Spleen (tissue), 11 donors: ENCODE results near the gene DLEC1. TPM values are rescaled to one million over a fixed set of nuclear protein-coding genes. Genes with fewer than 3 reads are reported as not detected.

Experiments used
- DNase-seq: peaks from one replicate; pipeline ENCODE4 v3.0.0-alpha.2; 2020
- H3K27ac ChIP-seq, 8 donors: fragments of 200-600 bp; sonication (generic) in 7 of 8; 1 replicate in 4 of 8; 2 replicates in 4 of 8; pipeline versions ENCODE4 v1.5.0 to v1.8.0; 2016 to 2021; ENCODE audit warnings: inconsistent platforms in 4 of 8, mild to moderate bottlenecking in 4 of 8, moderate library complexity in 1 of 8
- H3K27me3 ChIP-seq, 7 donors: fragments of 200-600 bp; sonication (generic) in 6 of 7; replicated peaks in 1 of 7; 1 replicate in 4 of 7; 2 replicates in 3 of 7; pipeline versions ENCODE4 v1.5.0 to v1.8.0; 2016 to 2021; ENCODE audit warnings: inconsistent platforms in 3 of 7, mild to moderate bottlenecking in 1 of 7
- H3K36me3 ChIP-seq, 6 donors: fragments of 200-600 bp; sonication (generic) in 5 of 6; 1 replicate in 4 of 6; 2 replicates in 2 of 6; pipeline versions ENCODE4 v1.5.0 to v1.8.0; 2016 to 2021; ENCODE audit warnings: inconsistent platforms in 2 of 6
- H3K4me1 ChIP-seq, 6 donors: fragments of 200-600 bp; sonication (generic) in 5 of 6; 1 replicate in 3 of 6; 2 replicates in 3 of 6; pipeline versions ENCODE4 v1.5.0 to v1.8.0; 2016 to 2021; ENCODE audit warnings: inconsistent platforms in 3 of 6
- H3K4me3 ChIP-seq, 8 donors: fragments of 200-600 bp; sonication (generic) in 7 of 8; 1 replicate in 4 of 8; 2 replicates in 4 of 8; pipeline versions ENCODE4 v1.5.0 to v1.8.0; 2016 to 2021; ENCODE audit warnings: inconsistent platforms in 4 of 8, mild to moderate bottlenecking in 4 of 8, moderate library complexity in 2 of 8
- H3K9me3 ChIP-seq, 8 donors: fragments of 200-600 bp; sonication (generic) in 7 of 8; 1 replicate in 4 of 8; 2 replicates in 4 of 8; pipeline versions ENCODE4 v1.5.0 to v1.8.0; 2016 to 2021; ENCODE audit warnings: inconsistent platforms in 4 of 8
- POLR2A ChIP-seq, 3 donors: fragments of 450-650 bp; IDR thresholded peaks; one replicate each; pipeline ENCODE4 v1.5.1; 2017; ENCODE audit warnings: antibody characterized with exemption in 3 of 3, mild to moderate bottlenecking in 1 of 3
- POLR2AphosphoS5 ChIP-seq, 3 donors: sonication (generic); formaldehyde crosslinking; IDR thresholded peaks; one replicate each; pipeline ENCODE4 v1.5.1; 2017; ENCODE audit warnings: antibody characterized with exemption in 3 of 3
- WGBS, 5 donors: extraction: QIAGEN DNeasy Blood & Tissue Kit in 3 of 5; methylation state at CpG; one replicate each; pipeline versions ENCODE4 v1.1.5 to v1.1.7; 2013 to 2018; 5-methylcytosine and 5-hydroxymethylcytosine counted together
- intact Hi-C: fragments of 100-400 bp; cut with DNase I; formaldehyde crosslinking; loops from one replicate; pipeline ENCODE4 v1.15.0; 2023; ENCODE audit warnings: low total_unique reads
- polyA plus RNA-seq, 3 donors: library from polyadenylated mRNA; stranded (reverse); fragments of 200-250 nt; gene quantifications; one replicate each; pipeline ENCODE4 v1.2.1, GENCODE V29; 2013
- total RNA-seq, 7 donors: library from RNA; depleted of rRNA in 3 of 7; stranded (reverse); fragments of >200 nt in 3 of 7; fragmentation: NEBNext Ultra II Directional in 4 of 7; extraction: Animal tissue kit (Norgen Biotek cat#: 25700) in 4 of 7; gene quantifications; one replicate each; pipeline versions ENCODE4 v1.1.0 to v1.2.1, GENCODE V29; 2016 to 2021
- TF ChIP-seq, protein P1 (sequence below), 11 experiments: fragments of 200-600 bp in 7 of 11; fragments of 450-650 bp in 4 of 11; sonication (generic) in 4 of 11; IDR thresholded peaks in 8 of 11; conservative IDR thresholded peaks in 3 of 11; 1 replicate in 7 of 11; 2 replicates in 4 of 11; pipeline versions ENCODE4 v1.4.0 to v1.8.0; 2016 to 2021; ENCODE audit warnings: antibody characterized with exemption in 11 of 11, inconsistent platforms in 4 of 11, mild to moderate bottlenecking in 1 of 11
- donor health status: healthy with polysubstance abuse.
- donor health status: DM: no; HTN: no; CAD: no; lungs with moderate emphysema.
- donor health status: DM: no; HTN: no; CAD: no.
- donor health status: Bipolar disorder and iron deficiency.
- donor health status: healthy.
- donor health status: DM: no; HTN: no; CAD: no.
- donor health status: DM: yes; HTN: yes; CAD: no.

The DLEC1 gene
- total and polyA plus RNA-seq, 10 donors: 0.36 to 2.3 (median 0.88) TPM

DNA sequence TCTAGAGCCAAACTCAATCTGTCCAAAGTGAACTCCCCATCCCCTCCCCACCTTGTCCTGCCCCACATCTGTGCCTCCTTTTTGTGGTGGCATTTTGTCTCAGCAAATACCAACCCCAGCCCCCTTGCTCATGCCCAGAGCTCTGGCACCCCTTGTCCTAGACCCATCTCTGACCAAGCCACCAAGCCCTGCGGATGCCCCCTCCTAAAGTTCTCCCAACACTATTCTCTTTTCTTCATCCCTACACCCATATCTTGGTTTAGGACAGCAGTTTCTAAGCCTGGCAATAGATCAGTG, 80.2 kb downstream of the DLEC1 start:
- TF ChIP-seq POLR2AphosphoS5 (IDR thresholded peaks at IDR 0.05) (no peak), POLR2A (IDR thresholded peaks at IDR 0.05) (no peak)
- TF ChIP-seq, protein P1, sequence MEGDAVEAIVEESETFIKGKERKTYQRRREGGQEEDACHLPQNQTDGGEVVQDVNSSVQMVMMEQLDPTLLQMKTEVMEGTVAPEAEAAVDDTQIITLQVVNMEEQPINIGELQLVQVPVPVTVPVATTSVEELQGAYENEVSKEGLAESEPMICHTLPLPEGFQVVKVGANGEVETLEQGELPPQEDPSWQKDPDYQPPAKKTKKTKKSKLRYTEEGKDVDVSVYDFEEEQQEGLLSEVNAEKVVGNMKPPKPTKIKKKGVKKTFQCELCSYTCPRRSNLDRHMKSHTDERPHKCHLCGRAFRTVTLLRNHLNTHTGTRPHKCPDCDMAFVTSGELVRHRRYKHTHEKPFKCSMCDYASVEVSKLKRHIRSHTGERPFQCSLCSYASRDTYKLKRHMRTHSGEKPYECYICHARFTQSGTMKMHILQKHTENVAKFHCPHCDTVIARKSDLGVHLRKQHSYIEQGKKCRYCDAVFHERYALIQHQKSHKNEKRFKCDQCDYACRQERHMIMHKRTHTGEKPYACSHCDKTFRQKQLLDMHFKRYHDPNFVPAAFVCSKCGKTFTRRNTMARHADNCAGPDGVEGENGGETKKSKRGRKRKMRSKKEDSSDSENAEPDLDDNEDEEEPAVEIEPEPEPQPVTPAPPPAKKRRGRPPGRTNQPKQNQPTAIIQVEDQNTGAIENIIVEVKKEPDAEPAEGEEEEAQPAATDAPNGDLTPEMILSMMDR (IDR thresholded peaks at IDR 0.05 in 8 of 11, conservative IDR thresholded peaks at IDR 0.05 in 3 of 11): no peak
- peaks cover 0 to 77% (median 46%) of the 10 kb centered on the region in 6 donors for H3K36me3 ChIP-seq
- H3K4me3 ChIP-seq: no peak overlapping the region
- intact Hi-C loops: loop anchor here (5.0 kb wide), 1 partner anchor 363 kb away; no protein-coding TSS in a partner anchor
- H3K9me3 ChIP-seq: no peaks in the 10 kb centered on the region
- H3K4me1 ChIP-seq: peaks cover 0 to 33% (median 2%) of the 10 kb centered on the region in 6 donors
- 94 to 100% (median 97%) methylated on average over 1 of the region's 1 CpG for WGBS, 5 donors
- no peak overlapping the region for H3K27ac ChIP-seq
- DNase-seq: no peak
- H3K27me3 ChIP-seq: no peaks in the 10 kb centered on the region

DNA sequence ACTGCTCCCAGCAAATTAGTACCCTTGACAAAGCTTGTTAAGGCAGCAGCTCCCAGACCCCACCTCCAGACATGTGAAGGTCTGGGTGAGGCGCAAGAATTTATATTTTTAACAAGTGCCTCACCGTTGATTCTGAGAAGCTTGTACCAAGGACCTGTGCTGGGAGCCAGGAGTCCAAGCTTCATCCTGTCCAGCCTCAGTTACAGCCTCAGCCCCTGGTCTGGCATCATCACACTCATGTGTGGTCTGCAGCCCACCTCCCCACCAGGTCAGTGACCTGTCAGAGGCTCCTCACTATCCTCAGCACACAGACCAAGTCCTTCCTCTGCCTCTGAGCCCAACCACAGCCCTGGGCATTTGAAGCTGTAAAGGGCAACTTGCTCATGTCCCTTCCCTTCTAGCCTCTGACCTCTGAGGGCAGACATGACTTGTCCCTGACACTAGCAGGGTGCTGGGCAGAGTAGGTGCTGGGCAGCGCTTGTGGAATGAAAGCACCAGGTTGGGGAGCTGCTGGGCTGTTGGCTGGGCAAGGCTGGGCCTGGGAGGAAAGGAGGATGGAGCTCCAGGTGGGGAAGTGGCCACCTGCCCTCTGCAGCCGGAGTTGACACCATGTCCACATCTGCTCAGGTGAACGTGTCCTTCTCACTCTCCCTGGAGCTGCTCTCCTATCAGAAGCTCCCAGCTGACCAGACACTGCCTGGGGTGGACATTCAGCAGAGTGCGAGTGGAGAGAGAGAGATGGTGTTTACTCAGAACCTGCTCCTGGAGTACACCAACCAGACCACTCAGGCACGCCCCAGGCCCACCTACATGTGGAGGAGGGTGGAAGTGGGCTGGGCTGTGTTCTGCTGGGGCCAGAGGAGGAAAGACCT, 81.0 kb downstream of the DLEC1 start:
- WGBS, 5 donors: 88 to 94% (median 89%) methylated on average over 6 to 7 of the region's 7 CpGs
- Histone ChIP-seq H3K4me3 (no peak overlapping the region), H3K9me3 (no peaks in the 10 kb centered on the region), H3K36me3 (peaks cover 0 to 82% (median 55%) of the 10 kb centered on the region in 6 donors), H3K4me1 (peaks cover 0 to 25% (median 0%) of the 10 kb centered on the region in 6 donors), H3K27ac (no peak overlapping the region), H3K27me3 (no peaks in the 10 kb centered on the region)
- intact Hi-C loops: loop anchor here (5.0 kb wide), 1 partner anchor 362 kb away; no protein-coding TSS in a partner anchor
- TF ChIP-seq, protein P1 (IDR thresholded peaks at IDR 0.05 in 8 of 11, conservative IDR thresholded peaks at IDR 0.05 in 3 of 11): no peak
- TF ChIP-seq POLR2A (IDR thresholded peaks at IDR 0.05) (no peak), POLR2AphosphoS5 (IDR thresholded peaks at IDR 0.05) (peak; percentile 13 to 39 (median 19))
- DNase-seq: peak; percentile 66

DNA sequence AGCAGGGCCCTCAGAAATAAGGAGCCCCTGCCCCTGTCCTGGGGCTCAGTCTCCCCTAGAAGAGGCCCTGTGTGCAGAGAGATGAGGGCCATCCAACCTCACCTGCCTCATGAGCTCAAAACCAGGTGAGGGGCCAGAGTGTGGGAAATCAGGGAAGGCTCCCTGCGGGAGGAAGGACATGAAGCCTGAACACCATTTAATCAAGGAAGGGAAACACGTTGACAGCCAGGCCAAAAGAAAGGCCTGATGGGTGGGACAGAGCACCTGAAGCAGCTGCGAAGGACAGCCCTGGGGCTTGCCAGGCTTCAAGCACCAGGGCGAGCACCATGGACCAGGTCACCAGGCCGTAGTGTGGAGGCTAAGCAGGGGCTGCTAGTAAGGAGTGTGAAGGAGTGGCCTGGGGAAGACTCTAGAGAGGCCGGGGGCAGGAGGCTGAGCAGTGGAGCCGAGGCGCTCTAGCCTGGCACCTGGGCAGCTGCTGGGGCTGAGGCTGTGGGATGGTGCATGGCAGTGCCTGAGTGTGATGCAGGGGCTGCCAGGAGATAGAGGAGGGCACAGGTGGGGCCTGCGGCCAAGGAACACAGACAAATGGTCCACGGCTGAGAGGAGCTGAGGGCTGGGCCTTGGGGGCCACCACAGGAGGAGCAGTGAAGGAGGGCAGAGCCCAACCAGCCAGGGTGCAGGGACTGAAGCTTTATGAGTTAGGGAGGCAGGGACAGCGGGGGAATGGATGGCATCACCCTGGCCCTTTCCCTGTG, 81.9 kb downstream of the DLEC1 start:
- H3K27ac ChIP-seq: no peak overlapping the region
- no peaks in the 10 kb centered on the region for H3K27me3 ChIP-seq
- intact Hi-C loops: no loop called here
- H3K4me3 ChIP-seq: no peak overlapping the region
- WGBS, 5 donors: 90 to 95% (median 92%) methylated on average over 11 of the region's 11 CpGs
- peak; percentile 61 for DNase-seq
- H3K36me3 ChIP-seq: peaks cover 0 to 90% (median 63%) of the 10 kb centered on the region in 6 donors
- H3K9me3 ChIP-seq: no peaks in the 10 kb centered on the region
- H3K4me1 ChIP-seq: peaks cover 0 to 17% (median 0%) of the 10 kb centered on the region in 6 donors
- TF ChIP-seq POLR2AphosphoS5 (IDR thresholded peaks at IDR 0.05) (peak in 2 of 3 donors; percentile 23 to 56), POLR2A (IDR thresholded peaks at IDR 0.05) (no peak)
- TF ChIP-seq, protein P1 (IDR thresholded peaks at IDR 0.05 in 8 of 11, conservative IDR thresholded peaks at IDR 0.05 in 3 of 11): no peak

DNA sequence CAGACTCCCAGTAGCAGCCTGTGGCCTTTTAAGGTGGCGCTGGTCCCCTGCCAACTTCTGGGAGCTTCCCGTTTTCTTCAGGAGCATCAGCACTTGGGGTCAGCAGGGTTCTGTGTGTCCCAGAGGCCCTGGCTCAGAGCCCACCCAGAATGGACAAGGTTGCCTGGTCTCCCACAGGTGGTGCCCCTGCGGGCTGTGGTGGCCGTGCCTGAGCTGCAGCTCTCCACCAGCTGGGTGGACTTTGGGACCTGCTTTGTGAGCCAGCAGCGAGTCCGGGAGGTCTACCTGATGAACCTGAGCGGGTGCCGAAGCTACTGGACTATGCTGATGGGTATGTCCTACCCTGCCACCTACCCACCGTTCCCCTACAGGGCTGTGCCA, 82.4 kb downstream of the DLEC1 start:
- WGBS, 5 donors: 90 to 98% (median 92%) methylated on average over 4 to 9 of the region's 9 CpGs
- H3K9me3 ChIP-seq: no peaks in the 10 kb centered on the region
- peaks cover 0 to 95% (median 69%) of the 10 kb centered on the region in 6 donors for H3K36me3 ChIP-seq
- H3K4me1 ChIP-seq: peaks cover 0 to 11% (median 0%) of the 10 kb centered on the region in 6 donors
- H3K27me3 ChIP-seq: no peaks in the 10 kb centered on the region
- intact Hi-C loops: no loop called here
- no peak overlapping the region for H3K27ac ChIP-seq
- TF ChIP-seq POLR2AphosphoS5 (IDR thresholded peaks at IDR 0.05) (no peak), POLR2A (IDR thresholded peaks at IDR 0.05) (no peak)
- TF ChIP-seq, protein P1 (IDR thresholded peaks at IDR 0.05 in 8 of 11, conservative IDR thresholded peaks at IDR 0.05 in 3 of 11): no peak
- no peak overlapping the region for H3K4me3 ChIP-seq
- DNase-seq: no peak
